Measurements from ENCODE around the gene ADAMTSL5.

DNA sequence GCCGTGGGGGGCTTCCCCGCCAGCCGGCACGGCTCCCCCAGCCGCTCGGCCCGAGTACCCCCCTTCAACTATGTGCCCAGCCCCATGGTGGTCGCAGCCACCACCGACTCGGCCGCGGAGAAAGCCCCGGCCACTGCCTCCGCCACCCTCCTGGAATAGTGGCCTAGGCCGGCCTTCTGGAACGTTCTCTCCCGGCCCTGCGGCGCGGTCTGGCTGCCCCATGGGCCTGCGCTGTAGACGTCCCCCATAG is 42.8 kb downstream of the ADAMTSL5 start:
- no peak for TF ChIP-seq EP300 (IDR thresholded peaks at IDR 0.05; ENCODE audit: borderline replicate concordance)
- no peak for TF ChIP-seq RAD21 (IDR thresholded peaks at IDR 0.05; ENCODE audit: low read depth)
- TF ChIP-seq TCF12 (IDR thresholded peaks at IDR 0.05; ENCODE audit: low read depth), result no peak
- TF ChIP-seq TEAD4 (IDR thresholded peaks at IDR 0.05), result no peak
- no peak for TF ChIP-seq YY1 (IDR thresholded peaks at IDR 0.05; ENCODE audit: low read depth)
- TF ChIP-seq NFIC (IDR thresholded peaks at IDR 0.05), result no peak
- TF ChIP-seq, protein P1, sequence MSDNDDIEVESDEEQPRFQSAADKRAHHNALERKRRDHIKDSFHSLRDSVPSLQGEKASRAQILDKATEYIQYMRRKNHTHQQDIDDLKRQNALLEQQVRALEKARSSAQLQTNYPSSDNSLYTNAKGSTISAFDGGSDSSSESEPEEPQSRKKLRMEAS (IDR thresholded peaks at IDR 0.05), result no peak
- TF ChIP-seq TAF1 (IDR thresholded peaks at IDR 0.05; ENCODE audit: low read depth), result no peak
- no peak for TF ChIP-seq FOXM1 (IDR thresholded peaks at IDR 0.05; ENCODE audit: borderline replicate concordance, low read depth)
- TF ChIP-seq CEBPB (IDR thresholded peaks at IDR 0.05), result no peak
- TF ChIP-seq, protein P2, sequence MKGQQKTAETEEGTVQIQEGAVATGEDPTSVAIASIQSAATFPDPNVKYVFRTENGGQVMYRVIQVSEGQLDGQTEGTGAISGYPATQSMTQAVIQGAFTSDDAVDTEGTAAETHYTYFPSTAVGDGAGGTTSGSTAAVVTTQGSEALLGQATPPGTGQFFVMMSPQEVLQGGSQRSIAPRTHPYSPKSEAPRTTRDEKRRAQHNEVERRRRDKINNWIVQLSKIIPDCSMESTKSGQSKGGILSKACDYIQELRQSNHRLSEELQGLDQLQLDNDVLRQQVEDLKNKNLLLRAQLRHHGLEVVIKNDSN (IDR thresholded peaks at IDR 0.05), result no peak
- TF ChIP-seq CREB1 (IDR thresholded peaks at IDR 0.05; ENCODE audit: low read depth), result no peak
- TF ChIP-seq, protein P3, sequence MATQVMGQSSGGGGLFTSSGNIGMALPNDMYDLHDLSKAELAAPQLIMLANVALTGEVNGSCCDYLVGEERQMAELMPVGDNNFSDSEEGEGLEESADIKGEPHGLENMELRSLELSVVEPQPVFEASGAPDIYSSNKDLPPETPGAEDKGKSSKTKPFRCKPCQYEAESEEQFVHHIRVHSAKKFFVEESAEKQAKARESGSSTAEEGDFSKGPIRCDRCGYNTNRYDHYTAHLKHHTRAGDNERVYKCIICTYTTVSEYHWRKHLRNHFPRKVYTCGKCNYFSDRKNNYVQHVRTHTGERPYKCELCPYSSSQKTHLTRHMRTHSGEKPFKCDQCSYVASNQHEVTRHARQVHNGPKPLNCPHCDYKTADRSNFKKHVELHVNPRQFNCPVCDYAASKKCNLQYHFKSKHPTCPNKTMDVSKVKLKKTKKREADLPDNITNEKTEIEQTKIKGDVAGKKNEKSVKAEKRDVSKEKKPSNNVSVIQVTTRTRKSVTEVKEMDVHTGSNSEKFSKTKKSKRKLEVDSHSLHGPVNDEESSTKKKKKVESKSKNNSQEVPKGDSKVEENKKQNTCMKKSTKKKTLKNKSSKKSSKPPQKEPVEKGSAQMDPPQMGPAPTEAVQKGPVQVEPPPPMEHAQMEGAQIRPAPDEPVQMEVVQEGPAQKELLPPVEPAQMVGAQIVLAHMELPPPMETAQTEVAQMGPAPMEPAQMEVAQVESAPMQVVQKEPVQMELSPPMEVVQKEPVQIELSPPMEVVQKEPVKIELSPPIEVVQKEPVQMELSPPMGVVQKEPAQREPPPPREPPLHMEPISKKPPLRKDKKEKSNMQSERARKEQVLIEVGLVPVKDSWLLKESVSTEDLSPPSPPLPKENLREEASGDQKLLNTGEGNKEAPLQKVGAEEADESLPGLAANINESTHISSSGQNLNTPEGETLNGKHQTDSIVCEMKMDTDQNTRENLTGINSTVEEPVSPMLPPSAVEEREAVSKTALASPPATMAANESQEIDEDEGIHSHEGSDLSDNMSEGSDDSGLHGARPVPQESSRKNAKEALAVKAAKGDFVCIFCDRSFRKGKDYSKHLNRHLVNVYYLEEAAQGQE (IDR thresholded peaks at IDR 0.05; ENCODE audit: low read depth), result no peak
